Loucy (cell line): ENCODE data around the gene SAE1.

ENCODE experiments used
- H2AFZ ChIP-seq: fragments of 200-600 bp; sonication (generic); 2 replicates; pipeline ENCODE4 v1.6.0; 2016; ENCODE audit warnings: antibody characterized with exemption, mild to moderate bottlenecking, low read length, moderate library complexity
- H3F3A ChIP-seq: fragments of 200-600 bp; 2 replicates; pipeline ENCODE4 v1.6.0; 2016; ENCODE audit warnings: antibody characterized with exemption, low read depth, mild to moderate bottlenecking
- H3K27me3 ChIP-seq: fragments of 200-600 bp; sonication (generic); 2 replicates; pipeline ENCODE4 v1.6.1; 2014; ENCODE audit warnings: low read length, mild to moderate bottlenecking; ENCODE audit not compliant: insufficient read depth, poor library complexity, severe bottlenecking
- H3K36me3 ChIP-seq: fragments of 200-600 bp; sonication (generic); 2 replicates; pipeline ENCODE4 v1.6.1; 2016; ENCODE audit warnings: low read length; ENCODE audit not compliant: insufficient read depth
- H3K4me1 ChIP-seq: fragments of 200-600 bp; sonication (generic); 2 replicates; pipeline ENCODE4 v1.5.1; 2014; ENCODE audit warnings: low read length, mild to moderate bottlenecking; ENCODE audit not compliant: insufficient read depth, poor library complexity, severe bottlenecking
- H3K4me2 ChIP-seq: fragments of 200-600 bp; sonication (generic); 2 replicates; pipeline ENCODE4 v1.6.0; 2014; ENCODE audit warnings: antibody characterized with exemption, low read length, low read depth, mild to moderate bottlenecking; ENCODE audit not compliant: poor library complexity, severe bottlenecking
- H3K4me3 ChIP-seq: fragments of 200-600 bp; sonication (generic); 2 replicates; pipeline ENCODE4 v1.5.1; 2014; ENCODE audit warnings: low read length, mild to moderate bottlenecking, mixed read lengths; ENCODE audit not compliant: poor library complexity, severe bottlenecking
- H3K79me2 ChIP-seq: fragments of 200-600 bp; sonication (generic); 2 replicates; pipeline ENCODE4 v1.6.1; 2014; ENCODE audit warnings: low read length; ENCODE audit not compliant: insufficient read depth
- H3K9ac ChIP-seq: fragments of 200-600 bp; sonication (generic); 2 replicates; pipeline ENCODE4 v1.6.0; 2014; ENCODE audit warnings: mild to moderate bottlenecking, low read depth, low read length, moderate library complexity; ENCODE audit not compliant: poor library complexity, severe bottlenecking
- H3K9me2 ChIP-seq: fragments of 200-600 bp; sonication (generic); replicated peaks from 2 replicates; pipeline ENCODE4 v1.6.1; 2016; ENCODE audit warnings: low read depth, low read length, mixed read lengths
- H3K9me3 ChIP-seq: fragments of 200-600 bp; sonication (generic); 2 replicates; pipeline ENCODE4 v1.6.1; 2014; ENCODE audit warnings: mild to moderate bottlenecking, antibody characterized with exemption, low read length, low read depth; ENCODE audit not compliant: insufficient read depth
- H4K20me1 ChIP-seq: fragments of 200-600 bp; sonication (generic); 2 replicates; pipeline ENCODE4 v1.6.0; 2014; ENCODE audit warnings: antibody characterized with exemption, low read length, mild to moderate bottlenecking; ENCODE audit not compliant: insufficient read depth, poor library complexity, severe bottlenecking
- EZH2phosphoT487 ChIP-seq: fragments of 200-600 bp; IDR thresholded peaks from 2 replicates; pipeline ENCODE4 v1.6.1; 2018; ENCODE audit warnings: antibody characterized with exemption, mild to moderate bottlenecking, moderate library complexity, borderline replicate concordance
- TF ChIP-seq, protein P1 (sequence below): fragments of 200-600 bp; sonication (generic); conservative IDR thresholded peaks from 2 replicates; pipeline ENCODE4 v1.5.1; 2014; ENCODE audit warnings: mild to moderate bottlenecking, antibody characterized with exemption, low read length

Gene SAE1

DNA sequence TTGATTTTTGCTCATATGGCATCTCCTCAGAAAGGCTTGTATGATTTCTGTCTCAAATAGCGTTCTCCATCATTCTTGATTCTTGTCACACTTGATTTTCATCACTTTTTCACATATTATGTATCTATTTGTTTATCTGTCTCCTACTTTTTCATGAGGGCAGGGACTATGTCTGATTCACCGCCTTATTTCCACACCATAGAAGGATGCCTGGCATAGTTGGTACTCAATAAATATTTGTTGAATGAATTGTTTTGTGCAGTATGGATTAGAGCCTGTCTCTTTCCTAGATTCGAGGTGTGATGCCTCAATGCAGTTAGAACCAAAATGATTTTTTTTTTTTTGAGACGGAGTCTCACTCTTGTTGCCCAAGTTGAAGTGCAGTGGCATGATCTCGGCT, 12.1 kb downstream of the SAE1 start:
- no peak overlapping the region for H3K9ac ChIP-seq
- no peak overlapping the region for H2AFZ ChIP-seq
- H3K4me1 ChIP-seq: no peaks in the 10 kb centered on the region
- H3K4me3 ChIP-seq: no peak overlapping the region
- H3F3A ChIP-seq: peaks cover 6% of the 10 kb centered on the region; the same call in 1 of the 2 replicates
- H3K9me3 ChIP-seq: no peaks in the 10 kb centered on the region
- H3K9me2 ChIP-seq: no peaks in the 10 kb centered on the region
- peaks cover 71% of the 10 kb centered on the region for H3K36me3 ChIP-seq
- H3K4me2 ChIP-seq: no peak overlapping the region
- H4K20me1 ChIP-seq: peaks cover 72% of the 10 kb centered on the region
- TF ChIP-seq, protein P1, sequence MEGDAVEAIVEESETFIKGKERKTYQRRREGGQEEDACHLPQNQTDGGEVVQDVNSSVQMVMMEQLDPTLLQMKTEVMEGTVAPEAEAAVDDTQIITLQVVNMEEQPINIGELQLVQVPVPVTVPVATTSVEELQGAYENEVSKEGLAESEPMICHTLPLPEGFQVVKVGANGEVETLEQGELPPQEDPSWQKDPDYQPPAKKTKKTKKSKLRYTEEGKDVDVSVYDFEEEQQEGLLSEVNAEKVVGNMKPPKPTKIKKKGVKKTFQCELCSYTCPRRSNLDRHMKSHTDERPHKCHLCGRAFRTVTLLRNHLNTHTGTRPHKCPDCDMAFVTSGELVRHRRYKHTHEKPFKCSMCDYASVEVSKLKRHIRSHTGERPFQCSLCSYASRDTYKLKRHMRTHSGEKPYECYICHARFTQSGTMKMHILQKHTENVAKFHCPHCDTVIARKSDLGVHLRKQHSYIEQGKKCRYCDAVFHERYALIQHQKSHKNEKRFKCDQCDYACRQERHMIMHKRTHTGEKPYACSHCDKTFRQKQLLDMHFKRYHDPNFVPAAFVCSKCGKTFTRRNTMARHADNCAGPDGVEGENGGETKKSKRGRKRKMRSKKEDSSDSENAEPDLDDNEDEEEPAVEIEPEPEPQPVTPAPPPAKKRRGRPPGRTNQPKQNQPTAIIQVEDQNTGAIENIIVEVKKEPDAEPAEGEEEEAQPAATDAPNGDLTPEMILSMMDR: no peak
- no peak for TF ChIP-seq EZH2phosphoT487
- peaks cover 87% of the 10 kb centered on the region for H3K79me2 ChIP-seq
- H3K27me3 ChIP-seq: no peaks in the 10 kb centered on the region

DNA sequence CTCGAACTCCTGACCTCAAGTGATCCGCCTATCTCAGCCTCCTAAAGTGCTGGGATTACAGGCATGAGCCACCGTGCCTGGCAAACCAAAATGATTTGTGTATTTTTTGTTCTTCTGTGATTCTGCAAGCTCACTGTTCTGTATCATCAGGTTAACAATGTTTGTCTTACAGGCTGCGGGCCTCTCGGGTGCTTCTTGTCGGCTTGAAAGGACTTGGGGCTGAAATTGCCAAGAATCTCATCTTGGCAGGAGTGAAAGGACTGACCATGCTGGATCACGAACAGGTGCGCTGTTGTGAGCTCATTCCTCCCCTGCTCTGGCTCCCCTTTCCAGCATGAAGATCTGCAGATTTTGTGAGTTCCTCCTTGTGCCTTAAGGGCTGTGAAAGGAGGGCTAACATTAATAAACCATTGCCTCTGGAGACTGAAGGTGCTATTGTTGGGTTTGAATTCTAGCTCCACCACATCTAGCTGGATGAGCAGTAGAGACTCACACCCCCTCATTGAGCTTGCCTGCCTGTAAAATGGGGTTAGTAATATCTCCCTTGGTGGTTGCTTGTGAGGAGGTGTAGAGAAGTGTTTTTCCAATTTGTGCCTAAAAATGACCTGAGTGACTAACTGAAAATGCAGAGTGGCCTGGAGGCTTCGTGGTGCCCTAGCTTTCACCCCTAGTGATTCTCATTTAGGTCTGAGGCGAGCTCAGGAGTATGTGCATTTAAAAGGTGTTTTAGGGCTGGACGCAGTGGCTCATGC, 12.9 kb downstream of the SAE1 start:
- Histone ChIP-seq H4K20me1 (peaks cover 72% of the 10 kb centered on the region), H3K79me2 (peaks cover 87% of the 10 kb centered on the region)
- no peak for TF ChIP-seq EZH2phosphoT487
- TF ChIP-seq, protein P1: no peak

DNA sequence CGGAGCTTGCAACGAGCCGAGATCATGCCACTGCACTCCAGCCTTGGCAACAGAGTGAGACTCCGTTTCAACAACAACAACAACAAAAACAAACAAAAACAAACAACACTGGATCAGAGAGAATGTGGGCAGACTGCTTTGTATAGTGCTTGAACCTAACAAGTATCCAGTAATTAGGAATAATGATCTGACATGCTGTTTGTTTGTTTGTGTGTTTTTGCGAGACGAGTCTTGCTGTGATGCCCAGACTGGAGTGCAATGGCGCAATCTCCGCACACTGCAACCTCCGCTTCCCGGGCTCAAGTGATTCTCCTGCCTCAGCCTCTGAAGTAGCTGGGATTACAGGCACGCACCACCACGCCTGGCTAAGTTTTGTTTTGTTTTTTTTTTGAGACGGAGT, 14.0 kb downstream of the SAE1 start:
- Histone ChIP-seq H3K4me3 (no peak overlapping the region), H2AFZ (no peak overlapping the region), H3K9me2 (no peaks in the 10 kb centered on the region), H3K4me2 (no peak overlapping the region), H4K20me1 (peaks cover 68% of the 10 kb centered on the region), H3K27me3 (no peaks in the 10 kb centered on the region), H3K9ac (no peak overlapping the region), H3K9me3 (no peaks in the 10 kb centered on the region), H3K4me1 (no peaks in the 10 kb centered on the region), H3K36me3 (peaks cover 76% of the 10 kb centered on the region), H3K79me2 (peaks cover 87% of the 10 kb centered on the region), H3F3A (peaks cover 6% of the 10 kb centered on the region; the same call in 1 of the 2 replicates)
- TF ChIP-seq, protein P1: no peak
- TF ChIP-seq EZH2phosphoT487: no peak

More for the DNA sequence above, 12.9 kb downstream of the SAE1 start:
- H3K4me1 ChIP-seq: no peaks in the 10 kb centered on the region
- no peak overlapping the region for H2AFZ ChIP-seq
- H3F3A ChIP-seq: peaks cover 6% of the 10 kb centered on the region; the same call in 1 of the 2 replicates
- H3K36me3 ChIP-seq: peaks cover 72% of the 10 kb centered on the region
- no peaks in the 10 kb centered on the region for H3K9me3 ChIP-seq
- H3K9ac ChIP-seq: no peak overlapping the region
- no peaks in the 10 kb centered on the region for H3K27me3 ChIP-seq
- no peak overlapping the region for H3K4me3 ChIP-seq
- no peaks in the 10 kb centered on the region for H3K9me2 ChIP-seq
- no peak overlapping the region for H3K4me2 ChIP-seq
